Left lung (tissue), 10 donors: Measurements from ENCODE around the gene DLGAP1. TPM values are rescaled to one million over a fixed set of nuclear protein-coding genes. Genes with fewer than 3 reads are reported as not detected.

ENCODE experiments used
- ATAC-seq: fragments of 200-7000 bp; cut with Tn5 transposase; one replicate; pipeline ENCODE4 v1.9.1; 2020; ENCODE audit warnings: moderate library complexity
- DNase-seq, 4 donors: peaks; one replicate each; pipeline ENCODE4 v3.0.0-alpha.2; 2013 to 2020
- H3K27ac ChIP-seq, 2 donors: fragments of 200-600 bp; sonication (generic) in 1 of 2; one replicate each; pipeline versions ENCODE4 v1.5.0 to v1.8.0; 2020 to 2021
- H3K27me3 ChIP-seq, 2 donors: fragments of 200-600 bp; sonication (generic) in 1 of 2; one replicate each; pipeline versions ENCODE4 v1.5.0 to v1.8.0; 2020 to 2021
- H3K36me3 ChIP-seq, 2 donors: fragments of 200-600 bp; sonication (generic) in 1 of 2; one replicate each; pipeline versions ENCODE4 v1.5.0 to v1.8.0; 2020 to 2021
- H3K4me1 ChIP-seq, 2 donors: fragments of 200-600 bp; one replicate each; pipeline ENCODE4 v1.8.0; 2021
- H3K4me3 ChIP-seq, 2 donors: fragments of 200-600 bp; sonication (generic) in 1 of 2; one replicate each; pipeline versions ENCODE4 v1.5.0 to v1.8.0; 2020 to 2021; ENCODE audit warnings: mild to moderate bottlenecking in 1 of 2
- H3K9me3 ChIP-seq, 2 donors: fragments of 200-600 bp; sonication (generic) in 1 of 2; one replicate each; pipeline versions ENCODE4 v1.5.0 to v1.8.0; 2020 to 2021
- CTCF ChIP-seq, 2 donors: fragments of 200-600 bp; sonication (generic) in 1 of 2; IDR thresholded peaks; one replicate each; pipeline versions ENCODE4 v1.5.0 to v1.8.0; 2021; ENCODE audit warnings: antibody characterized with exemption in 2 of 2
- intact Hi-C, 2 donors: fragments of 100-400 bp; cut with DNase I; formaldehyde crosslinking; loops; one replicate each; pipeline versions ENCODE4 v1.11.2 to v1.14.2; 2022
- polyA plus RNA-seq, 6 donors: library from polyadenylated mRNA; unstranded; fragments of 120-200 nt; gene quantifications; one replicate each; pipeline ENCODE4 v1.2.1, GENCODE V29; 2013; ENCODE audit not compliant: insufficient read length in 6 of 6
- total RNA-seq, 2 donors: library from RNA; stranded (reverse); fragmentation: NEBNext Ultra II Directional; extraction: Animal tissue kit (Norgen Biotek cat#: 25700); gene quantifications; one replicate each; pipeline ENCODE4 v1.2.1, GENCODE V29; 2021
- donor health status: DM: no; HTN: yes; CAD: no.
- donor health status: DM: no; HTN: no; CAD: no.

Gene DLGAP1
- total and polyA plus RNA-seq, 8 donors: 1.6 to 4.0 (median 2.1) TPM

- Histone ChIP-seq H3K9me3 (no peaks in the 10 kb centered on the region), H3K27me3 (no peaks in the 10 kb centered on the region), H3K27ac (no peak overlapping the region), H3K36me3 (no peaks in the 10 kb centered on the region), H3K4me1 (no peaks in the 10 kb centered on the region), H3K4me3 (no peak overlapping the region)
- DNase-seq: no peak
- ATAC-seq: no peak
- TF ChIP-seq CTCF (IDR thresholded peaks at IDR 0.05): no peak
- intact Hi-C loops: no loop called here
Measured at GRCh38 chr18:3482258-3482657, 972.8 kb downstream of the DLGAP1 start.

- peak in 1 of 2 donors; percentile 25 for TF ChIP-seq CTCF (IDR thresholded peaks at IDR 0.05)
- peak in 2 of 4 donors; percentile 67 to 72 for DNase-seq
- peak; percentile 68 for ATAC-seq
- no peak overlapping the region for H3K27ac ChIP-seq
- H3K27me3 ChIP-seq: no peaks in the 10 kb centered on the region
- no peaks in the 10 kb centered on the region for H3K9me3 ChIP-seq
- H3K4me3 ChIP-seq: no peak overlapping the region
- intact Hi-C loops: no loop called here
- no peaks in the 10 kb centered on the region for H3K36me3 ChIP-seq
- H3K4me1 ChIP-seq: no peaks in the 10 kb centered on the region
Measured at GRCh38 chr18:3481696-3482210, 973.4 kb downstream of the DLGAP1 start.

- DNase-seq (no peak), ATAC-seq (no peak)
- TF ChIP-seq CTCF (IDR thresholded peaks at IDR 0.05): no peak
- H3K9me3 ChIP-seq: no peaks in the 10 kb centered on the region
- no peaks in the 10 kb centered on the region for H3K4me1 ChIP-seq
- no peaks in the 10 kb centered on the region for H3K27me3 ChIP-seq
- H3K4me3 ChIP-seq: no peak overlapping the region
- intact Hi-C loops: no loop called here
- H3K27ac ChIP-seq: no peak overlapping the region
- H3K36me3 ChIP-seq: no peaks in the 10 kb centered on the region
Measured at GRCh38 chr18:3480827-3481573, 974.1 kb downstream of the DLGAP1 start.

GRCh38 chr18:3479978-3480509 is 975.1 kb downstream of the DLGAP1 start:
- no peaks in the 10 kb centered on the region for H3K27me3 ChIP-seq
- ATAC-seq (no peak), DNase-seq (no peak)
- H3K9me3 ChIP-seq: no peaks in the 10 kb centered on the region
- no peak for TF ChIP-seq CTCF (IDR thresholded peaks at IDR 0.05)
- intact Hi-C loops: no loop called here
- no peak overlapping the region for H3K27ac ChIP-seq
- H3K4me3 ChIP-seq: no peak overlapping the region
- no peaks in the 10 kb centered on the region for H3K36me3 ChIP-seq
- no peaks in the 10 kb centered on the region for H3K4me1 ChIP-seq

GRCh38 chr18:3478262-3478978 is 976.7 kb downstream of the DLGAP1 start:
- no peak for TF ChIP-seq CTCF (IDR thresholded peaks at IDR 0.05)
- Histone ChIP-seq H3K9me3 (no peaks in the 10 kb centered on the region), H3K4me1 (no peaks in the 10 kb centered on the region), H3K27me3 (no peaks in the 10 kb centered on the region), H3K27ac (no peak overlapping the region), H3K36me3 (no peaks in the 10 kb centered on the region), H3K4me3 (no peak overlapping the region)
- ATAC-seq: peak; percentile 50
- no peak for DNase-seq
- intact Hi-C loops: no loop called here
